Measurements from ENCODE around the gene SNRPD2.

- TF ChIP-seq, protein P1, sequence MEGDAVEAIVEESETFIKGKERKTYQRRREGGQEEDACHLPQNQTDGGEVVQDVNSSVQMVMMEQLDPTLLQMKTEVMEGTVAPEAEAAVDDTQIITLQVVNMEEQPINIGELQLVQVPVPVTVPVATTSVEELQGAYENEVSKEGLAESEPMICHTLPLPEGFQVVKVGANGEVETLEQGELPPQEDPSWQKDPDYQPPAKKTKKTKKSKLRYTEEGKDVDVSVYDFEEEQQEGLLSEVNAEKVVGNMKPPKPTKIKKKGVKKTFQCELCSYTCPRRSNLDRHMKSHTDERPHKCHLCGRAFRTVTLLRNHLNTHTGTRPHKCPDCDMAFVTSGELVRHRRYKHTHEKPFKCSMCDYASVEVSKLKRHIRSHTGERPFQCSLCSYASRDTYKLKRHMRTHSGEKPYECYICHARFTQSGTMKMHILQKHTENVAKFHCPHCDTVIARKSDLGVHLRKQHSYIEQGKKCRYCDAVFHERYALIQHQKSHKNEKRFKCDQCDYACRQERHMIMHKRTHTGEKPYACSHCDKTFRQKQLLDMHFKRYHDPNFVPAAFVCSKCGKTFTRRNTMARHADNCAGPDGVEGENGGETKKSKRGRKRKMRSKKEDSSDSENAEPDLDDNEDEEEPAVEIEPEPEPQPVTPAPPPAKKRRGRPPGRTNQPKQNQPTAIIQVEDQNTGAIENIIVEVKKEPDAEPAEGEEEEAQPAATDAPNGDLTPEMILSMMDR (IDR thresholded peaks at IDR 0.05) = no peak
- no peak for TF ChIP-seq POLR2A (IDR thresholded peaks at IDR 0.05)
Observed at GRCh38 chr19:45660636-45661035, 31.1 kb downstream of the SNRPD2 start.

Data from uterus (tissue), 2 donors.